Right forelimb (tissue), 1 donor: ENCODE results near the gene NTM.
"Not testable (repeated sequence)": the region's sequence is repeated elsewhere in the genome, so short reads cannot be mapped to it uniquely, and the experiment has no call there.

ENCODE experiments used
- DNase-seq: peaks from one replicate; pipeline ENCODE4 v3.0.0-alpha.2; 2018

The NTM gene

GRCh38 chr11:131370090-131370751, at the start of gene NTM:
TSS of gene NTM (plus strand) at chr11:131370615.
- peak; percentile 67 for DNase-seq

GRCh38 chr11:131324921-131325570, 45.4 kb upstream of the NTM start:
- DNase-seq: no peak

GRCh38 chr11:131326829-131327228, 43.6 kb upstream of the NTM start:
- DNase-seq: no peak

GRCh38 chr11:131327421-131327820, 43.0 kb upstream of the NTM start:
- DNase-seq: no peak

GRCh38 chr11:131328843-131329242, 41.6 kb upstream of the NTM start:
- DNase-seq: no peak

- DNase-seq: no peak
Measured at GRCh38 chr11:131331010-131331409, 39.4 kb upstream of the NTM start.

GRCh38 chr11:131331546-131331945, 38.9 kb upstream of the NTM start:
- no peak for DNase-seq

- no peak for DNase-seq
Measured at GRCh38 chr11:131334601-131335000, 35.8 kb upstream of the NTM start.

- DNase-seq: not testable (repeated sequence)
Measured at GRCh38 chr11:131341900-131342299, 28.5 kb upstream of the NTM start.

- not testable (repeated sequence) for DNase-seq
Measured at GRCh38 chr11:131342442-131342841, 28.0 kb upstream of the NTM start.

- DNase-seq: no peak
Measured at GRCh38 chr11:131345406-131345805, 25.0 kb upstream of the NTM start.

GRCh38 chr11:131349368-131350086, 20.9 kb upstream of the NTM start:
- DNase-seq: no peak

GRCh38 chr11:131350872-131351271, 19.5 kb upstream of the NTM start:
- no peak for DNase-seq

- DNase-seq: no peak
Measured at GRCh38 chr11:131351848-131352247, 18.6 kb upstream of the NTM start.

GRCh38 chr11:131353766-131354165, 16.6 kb upstream of the NTM start:
- no peak for DNase-seq

GRCh38 chr11:131354251-131354701, 16.1 kb upstream of the NTM start:
- no peak for DNase-seq

GRCh38 chr11:131356206-131356605, 14.2 kb upstream of the NTM start:
- DNase-seq: no peak

GRCh38 chr11:131365329-131365930, 5.0 kb upstream of the NTM start:
- DNase-seq: no peak

GRCh38 chr11:131370901-131371790, 731 bp downstream of the NTM start:
- DNase-seq: no peak

GRCh38 chr11:131371791-131372104, 1.3 kb downstream of the NTM start:
- no peak for DNase-seq

- DNase-seq: no peak
Measured at GRCh38 chr11:131372234-131372962, 2.0 kb downstream of the NTM start.
